ENCODE data around the gene DENND4B. TPM values are rescaled to one million over a fixed set of nuclear protein-coding genes. Genes with fewer than 3 reads are reported as not detected.

DENND4B gene
- total RNA-seq, 1 experiment from 2014 or later, result 66.6 TPM

- peak overlapping the region; percentile 95 for H3K4me3 ChIP-seq (ENCODE audit: low read depth, low read length, poor library complexity, severe bottlenecking)
- H3K4me1 ChIP-seq (ENCODE audit: insufficient read depth, low read length, poor library complexity, severe bottlenecking), result peaks cover 13% of the 10 kb centered on the region
- H3K27ac ChIP-seq (ENCODE audit: low read depth, low read length, poor library complexity, severe bottlenecking), result peak overlapping the region; percentile 84
- DNase-seq (ENCODE audit: low spot score), result no peak
- POLR2A ChIA-PET (ENCODE audit: low non-redundant PET), result no interaction called here
- CTCF ChIA-PET, result no interaction called here
- peaks cover 22% of the 10 kb centered on the region for H3K36me3 ChIP-seq (ENCODE audit: insufficient read depth, low read length, poor library complexity, severe bottlenecking)
- intact Hi-C loops (cut with micrococcal nuclease; ENCODE audit: unreplicated experiment), result no loop called here
- H3K9me3 ChIP-seq (ENCODE audit: low read depth, low read length, poor library complexity, severe bottlenecking), result no peaks in the 10 kb centered on the region
- H3K27me3 ChIP-seq (replicated peaks; ENCODE audit: insufficient read depth, low read depth, low read length, poor library complexity), result no peaks in the 10 kb centered on the region
- BruUV-seq (replicated peaks), result no TSS peak
- TF ChIP-seq CTCF (conservative IDR thresholded peaks at IDR 0.05; ENCODE audit: low read depth, low read length) (no peak), EZH2 (IDR thresholded peaks at IDR 0.05; ENCODE audit: borderline replicate concordance, low read depth, low read length, poor library complexity, severe bottlenecking) (no peak)
These were observed 10.6 kb upstream of the DENND4B start for GRCh38 chr1:153956997-153957715.

- Histone ChIP-seq H3K27me3 (replicated peaks; ENCODE audit: insufficient read depth, low read depth, low read length, poor library complexity) (no peaks in the 10 kb centered on the region), H3K4me3 (ENCODE audit: low read depth, low read length, poor library complexity, severe bottlenecking) (no peak overlapping the region), H3K9me3 (ENCODE audit: low read depth, low read length, poor library complexity, severe bottlenecking) (no peaks in the 10 kb centered on the region), H3K4me1 (ENCODE audit: insufficient read depth, low read length, poor library complexity, severe bottlenecking) (peaks cover 3% of the 10 kb centered on the region), H3K36me3 (ENCODE audit: insufficient read depth, low read length, poor library complexity, severe bottlenecking) (peaks cover 26% of the 10 kb centered on the region), H3K27ac (ENCODE audit: low read depth, low read length, poor library complexity, severe bottlenecking) (no peak overlapping the region)
- no TSS peak for BruUV-seq (replicated peaks)
- TF ChIP-seq EZH2 (IDR thresholded peaks at IDR 0.05; ENCODE audit: borderline replicate concordance, low read depth, low read length, poor library complexity, severe bottlenecking), result no peak
- no peak for TF ChIP-seq CTCF (conservative IDR thresholded peaks at IDR 0.05; ENCODE audit: low read depth, low read length)
- intact Hi-C loops (cut with micrococcal nuclease; ENCODE audit: unreplicated experiment), result no loop called here
- ChIA-PET POLR2A (ENCODE audit: low non-redundant PET) (no interaction called here), CTCF (no interaction called here)
- DNase-seq (ENCODE audit: low spot score), result no peak
These were observed 8.3 kb upstream of the DENND4B start for GRCh38 chr1:153954826-153955225.

GRCh38 chr1:153953859-153954365 is 7.4 kb upstream of the DENND4B start:
- Histone ChIP-seq H3K36me3 (ENCODE audit: insufficient read depth, low read length, poor library complexity, severe bottlenecking) (peaks cover 26% of the 10 kb centered on the region), H3K4me1 (ENCODE audit: insufficient read depth, low read length, poor library complexity, severe bottlenecking) (peaks cover 3% of the 10 kb centered on the region), H3K27ac (ENCODE audit: low read depth, low read length, poor library complexity, severe bottlenecking) (no peak overlapping the region), H3K9me3 (ENCODE audit: low read depth, low read length, poor library complexity, severe bottlenecking) (no peaks in the 10 kb centered on the region), H3K27me3 (replicated peaks; ENCODE audit: insufficient read depth, low read depth, low read length, poor library complexity) (no peaks in the 10 kb centered on the region), H3K4me3 (ENCODE audit: low read depth, low read length, poor library complexity, severe bottlenecking) (no peak overlapping the region)
- TF ChIP-seq EZH2 (IDR thresholded peaks at IDR 0.05; ENCODE audit: borderline replicate concordance, low read depth, low read length, poor library complexity, severe bottlenecking) (no peak), CTCF (conservative IDR thresholded peaks at IDR 0.05; ENCODE audit: low read depth, low read length) (no peak)
- intact Hi-C loops (cut with micrococcal nuclease; ENCODE audit: unreplicated experiment), result no loop called here
- CTCF ChIA-PET, result no interaction called here
- no TSS peak for BruUV-seq (replicated peaks)
- POLR2A ChIA-PET (ENCODE audit: low non-redundant PET), result no interaction called here
- DNase-seq (ENCODE audit: low spot score), result no peak

Data from A673 (cell line).